HG03025 (cell line): ENCODE measurements around the gene CISD3.

Experiments
- ATAC-seq: cut with Tn5 transposase; IDR thresholded peaks from one replicate; pipeline ENCODE4 v1.9.1; 2021; ENCODE audit warnings: mild to moderate bottlenecking, moderate library complexity; ENCODE audit not compliant: unreplicated experiment, low FRiP score

Gene CISD3

DNA sequence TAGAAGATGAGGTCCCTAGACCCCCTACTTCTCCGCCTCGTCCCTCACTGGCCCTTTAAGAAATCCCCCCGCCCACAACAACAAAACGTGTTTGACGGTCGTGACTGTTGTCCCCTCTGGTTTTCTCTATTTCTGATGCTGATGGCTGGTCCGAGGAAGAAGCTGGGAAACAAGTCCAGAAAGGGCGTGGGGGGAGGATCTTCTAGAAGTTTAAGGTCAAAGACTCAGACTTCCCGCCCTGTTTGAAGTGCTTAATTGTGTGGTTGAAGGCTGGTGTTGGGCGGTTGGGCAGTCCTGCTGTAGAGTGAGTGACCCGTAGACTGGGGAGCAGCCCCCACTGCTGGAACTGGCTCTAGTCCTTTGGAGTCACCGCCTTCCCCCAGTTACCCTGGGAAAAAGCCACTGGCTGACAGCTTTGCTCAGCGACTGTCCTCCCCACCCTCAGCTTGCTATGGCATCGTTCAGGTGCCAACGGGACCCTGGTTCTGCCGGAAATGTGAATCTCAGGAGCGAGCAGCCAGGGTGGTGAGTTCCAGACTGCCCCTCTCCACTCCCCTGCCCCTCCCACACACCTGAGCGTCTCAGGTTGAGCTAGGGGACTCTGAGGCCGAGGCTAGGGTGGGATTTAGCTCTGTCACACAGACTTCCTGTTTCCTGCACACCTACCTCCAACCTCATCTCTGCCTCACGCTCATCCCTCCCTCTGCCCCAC is 23.5 kb upstream of the CISD3 start:
- ATAC-seq: no peak

GRCh38 chr17:38707678-38708351 is 22.3 kb upstream of the CISD3 start:
- ATAC-seq: no peak

DNA sequence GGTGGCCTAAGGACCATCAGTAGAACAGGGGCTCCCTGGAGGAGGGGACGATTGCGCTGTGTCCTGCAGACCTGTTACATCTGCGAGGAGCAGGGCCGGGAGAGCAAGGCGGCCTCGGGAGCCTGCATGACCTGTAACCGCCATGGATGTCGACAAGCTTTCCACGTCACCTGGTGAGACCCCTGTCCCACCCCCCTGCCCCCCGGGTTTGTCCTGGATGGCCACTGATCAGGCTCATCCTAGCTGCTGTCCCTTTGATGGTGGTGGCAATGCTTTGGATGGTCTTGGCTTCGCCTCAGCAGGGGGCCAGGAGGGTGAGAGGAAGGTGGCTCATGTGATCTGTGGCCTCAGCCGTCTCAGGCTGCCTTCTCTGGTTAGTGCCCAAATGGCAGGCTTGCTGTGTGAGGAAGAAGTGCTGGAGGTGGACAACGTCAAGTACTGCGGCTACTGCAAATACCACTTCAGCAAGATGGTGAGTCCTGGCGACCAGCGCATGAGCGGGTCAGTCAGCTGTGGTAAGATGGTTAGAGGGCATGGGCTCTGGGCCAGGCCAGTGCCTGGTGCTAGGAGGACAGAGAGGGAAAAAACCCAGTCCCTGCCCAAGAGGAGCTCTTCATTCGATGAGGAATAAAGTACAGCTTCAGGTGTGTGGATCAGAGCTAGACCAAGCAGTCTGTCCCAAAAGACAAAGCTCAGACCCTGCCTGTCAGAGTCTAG is 20.9 kb upstream of the CISD3 start:
- ATAC-seq: no peak

GRCh38 chr17:38709864-38710603 is 20.1 kb upstream of the CISD3 start:
- ATAC-seq: no peak

DNA sequence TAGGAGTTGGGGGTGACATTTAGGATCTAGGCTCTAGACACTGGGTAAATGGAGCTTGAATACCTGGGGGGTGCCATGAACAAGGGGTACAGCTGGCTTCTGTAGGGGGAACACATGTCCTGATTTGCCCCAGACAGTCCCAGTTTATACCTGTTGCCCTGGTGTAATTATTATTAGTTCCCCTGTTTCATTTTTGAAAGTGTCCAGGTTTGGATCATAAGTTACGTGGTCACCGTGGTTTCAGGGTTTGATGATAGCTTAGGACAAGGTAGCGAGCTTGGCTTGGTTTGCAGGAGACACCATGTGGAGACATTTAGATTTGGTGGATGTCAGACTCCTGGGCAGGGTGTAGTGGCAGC is 19.6 kb upstream of the CISD3 start:
- no peak for ATAC-seq

DNA sequence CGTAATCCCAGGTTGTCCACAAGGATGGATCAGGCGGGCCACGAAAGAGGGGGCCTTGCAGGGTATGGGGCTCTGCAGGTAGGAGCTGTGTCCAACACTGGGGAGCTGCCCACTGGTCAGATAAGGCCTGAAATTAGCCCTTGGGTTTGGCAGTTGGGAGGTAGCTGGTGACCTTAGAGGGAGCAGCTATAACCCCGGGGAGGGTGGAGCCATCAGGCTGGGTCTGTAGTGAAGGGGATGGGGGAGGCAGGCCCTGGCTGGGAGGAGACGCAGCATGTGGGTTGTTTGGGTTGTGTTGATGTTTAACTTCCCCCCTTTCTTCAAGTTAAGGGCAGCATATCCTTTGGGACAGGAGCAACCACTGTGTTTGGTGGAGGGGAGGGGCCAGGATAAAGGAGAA is 19.2 kb upstream of the CISD3 start:
- no peak for ATAC-seq

GRCh38 chr17:38711792-38712571 is 18.2 kb upstream of the CISD3 start:
- no peak for ATAC-seq

DNA sequence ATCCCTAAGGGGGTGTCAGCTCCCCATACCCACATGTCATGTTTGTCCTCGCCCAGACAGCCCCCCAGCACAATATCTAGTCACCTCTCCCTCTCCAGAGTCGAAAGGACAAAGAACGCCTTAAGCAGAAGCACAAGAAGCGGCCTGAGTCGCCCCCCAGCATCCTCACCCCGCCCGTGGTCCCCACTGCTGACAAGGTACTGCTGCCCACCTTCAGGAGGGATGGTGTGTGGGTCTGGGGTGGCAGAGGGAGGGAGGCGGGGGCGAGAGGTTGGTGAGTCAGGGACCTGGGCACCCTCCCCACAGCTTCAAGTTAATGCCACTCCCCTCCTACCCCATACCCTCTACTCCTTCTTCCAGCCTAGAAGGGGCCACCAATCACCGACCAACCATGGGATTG is 17.5 kb upstream of the CISD3 start:
- no peak for ATAC-seq

DNA sequence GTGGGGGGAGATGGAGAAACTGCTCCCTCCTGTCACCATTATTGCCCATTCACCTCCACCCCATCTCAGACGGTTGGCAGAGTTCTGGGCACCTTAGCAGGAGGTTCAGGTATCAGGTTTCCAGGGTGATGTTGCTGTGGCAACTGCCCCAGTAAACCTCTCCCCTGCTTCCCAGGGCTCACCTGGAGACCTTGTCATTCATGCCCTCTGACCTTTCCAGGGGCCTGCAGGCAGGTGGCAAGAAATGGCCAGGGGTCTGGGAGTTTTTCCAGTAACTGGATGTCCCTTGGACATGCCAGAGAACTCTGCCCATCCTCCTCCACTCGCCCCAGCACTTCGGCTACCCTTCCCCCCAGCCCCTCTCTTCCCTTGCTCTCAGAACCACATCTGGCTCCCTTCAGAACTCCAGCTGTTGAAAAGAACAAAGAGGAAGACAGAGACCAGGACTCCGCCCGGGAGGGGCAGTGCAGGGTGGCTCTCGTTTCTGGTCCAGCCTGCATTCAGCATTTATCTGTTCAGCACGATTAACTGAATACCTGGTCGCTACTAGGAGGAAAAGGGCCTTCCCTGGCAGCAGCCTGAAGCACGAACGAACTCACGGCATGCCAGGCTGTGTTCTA is 16.6 kb upstream of the CISD3 start:
- no peak for ATAC-seq

GRCh38 chr17:38715216-38715943 is 14.8 kb upstream of the CISD3 start:
- no peak for ATAC-seq

GRCh38 chr17:38716368-38717005 is 13.7 kb upstream of the CISD3 start:
- ATAC-seq: no peak

- ATAC-seq: no peak
Measured at GRCh38 chr17:38717139-38717745, 12.9 kb upstream of the CISD3 start.

- no peak for ATAC-seq
Measured at GRCh38 chr17:38719289-38719942, 10.7 kb upstream of the CISD3 start.

DNA sequence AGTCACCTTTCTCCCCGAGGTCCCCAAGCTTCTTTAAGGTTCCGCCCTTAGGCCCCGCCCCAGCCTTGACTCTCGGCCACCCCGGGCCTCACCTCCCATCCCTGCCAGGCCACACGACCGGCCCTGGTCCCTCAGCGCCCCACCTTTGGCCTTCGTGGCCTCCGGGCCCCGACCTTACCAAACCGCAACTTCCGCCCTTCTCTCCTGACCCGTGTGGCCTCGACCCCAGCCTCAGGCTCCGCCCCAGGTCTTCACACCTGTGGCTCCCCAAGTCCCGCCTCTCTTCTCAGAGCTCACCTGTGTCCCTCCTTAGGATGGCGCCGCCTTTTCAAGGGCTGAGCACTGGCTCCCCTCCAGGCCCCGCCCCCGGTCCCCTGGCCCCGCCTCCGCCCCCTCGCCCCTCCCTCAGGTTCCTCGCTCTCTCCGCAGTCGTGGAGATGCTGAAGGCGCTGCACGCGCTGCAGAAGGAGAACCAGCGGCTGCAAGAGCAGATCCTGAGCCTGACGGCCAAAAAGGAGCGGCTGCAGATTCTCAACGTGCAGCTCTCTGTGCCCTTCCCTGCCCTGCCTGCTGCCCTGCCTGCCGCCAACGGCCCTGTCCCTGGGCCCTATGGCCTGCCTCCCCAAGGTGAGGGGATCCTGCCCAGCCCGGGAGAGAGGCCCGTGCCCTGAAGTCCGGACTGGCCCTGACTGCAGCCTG is 10.0 kb upstream of the CISD3 start:
- ATAC-seq: no peak

- no peak for ATAC-seq
Measured at GRCh38 chr17:38720941-38721340, 9.2 kb upstream of the CISD3 start.

DNA sequence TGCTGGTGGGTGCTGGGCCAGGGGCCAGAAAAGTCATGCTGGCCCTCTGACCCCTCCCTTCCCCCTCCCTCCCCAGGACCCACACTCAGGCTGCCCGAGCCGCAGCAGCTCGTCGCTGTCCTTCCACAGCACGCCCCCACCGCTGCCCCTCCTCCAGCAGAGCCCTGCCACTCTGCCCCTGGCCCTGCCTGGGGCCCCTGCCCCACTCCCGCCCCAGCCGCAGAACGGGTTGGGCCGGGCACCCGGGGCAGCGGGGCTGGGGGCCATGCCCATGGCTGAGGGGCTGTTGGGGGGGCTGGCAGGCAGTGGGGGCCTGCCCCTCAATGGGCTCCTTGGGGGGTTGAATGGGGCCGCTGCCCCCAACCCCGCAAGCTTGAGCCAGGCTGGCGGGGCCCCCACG is 8.3 kb upstream of the CISD3 start:
- ATAC-seq: no peak

DNA sequence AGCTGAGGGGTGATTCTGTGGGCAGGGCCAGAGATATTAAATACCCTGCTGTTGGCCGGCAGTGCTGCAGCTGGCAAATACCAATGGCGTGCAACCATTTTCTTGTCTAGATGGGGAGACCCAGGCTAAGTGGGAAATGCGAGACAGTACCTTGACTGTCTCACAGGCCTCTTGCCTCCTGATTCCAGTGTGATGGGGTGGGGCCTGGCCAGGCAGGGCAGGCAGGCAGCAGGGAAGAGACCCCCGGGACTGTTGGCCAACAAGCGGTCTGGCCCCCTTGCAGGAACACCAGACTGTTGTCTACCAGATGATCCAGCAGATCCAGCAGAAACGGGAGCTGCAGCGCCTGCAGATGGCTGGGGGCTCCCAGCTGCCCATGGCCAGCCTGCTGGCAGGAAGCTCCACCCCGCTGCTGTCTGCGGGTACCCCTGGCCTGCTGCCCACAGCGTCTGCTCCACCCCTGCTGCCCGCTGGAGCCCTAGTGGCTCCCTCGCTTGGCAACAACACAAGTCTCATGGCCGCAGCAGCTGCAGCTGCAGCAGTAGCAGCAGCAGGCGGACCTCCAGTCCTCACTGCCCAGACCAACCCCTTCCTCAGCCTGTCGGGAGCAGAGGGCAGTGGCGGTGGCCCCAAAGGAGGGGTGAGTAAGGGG is 5.7 kb upstream of the CISD3 start:
- no peak for ATAC-seq
